ENCODE data around the gene ZP3.

DNA sequence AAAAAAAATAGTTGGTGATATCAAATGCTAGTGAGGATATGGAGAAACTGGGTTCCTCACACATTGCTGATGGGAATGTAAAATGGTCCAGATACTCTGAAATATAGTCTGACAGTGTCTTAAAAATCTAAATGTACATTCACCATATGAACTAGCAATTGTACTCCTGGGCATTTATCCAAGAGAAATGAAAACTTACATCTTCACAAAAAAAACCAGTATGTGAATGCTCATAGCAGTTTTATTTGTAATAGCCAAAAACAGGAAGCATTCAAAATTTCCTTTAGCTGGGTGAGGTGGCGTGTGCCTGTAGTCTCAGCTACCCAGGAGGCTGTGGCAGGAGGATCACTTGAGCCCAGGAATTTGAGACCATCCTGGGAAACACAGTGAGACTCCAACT lies 13.1 kb upstream of the ZP3 start:
- no peak for TF ChIP-seq POLR2AphosphoS5 (IDR thresholded peaks at IDR 0.05)
- TF ChIP-seq POLR2A (IDR thresholded peaks at IDR 0.05), result no peak
- TF ChIP-seq, protein P1, sequence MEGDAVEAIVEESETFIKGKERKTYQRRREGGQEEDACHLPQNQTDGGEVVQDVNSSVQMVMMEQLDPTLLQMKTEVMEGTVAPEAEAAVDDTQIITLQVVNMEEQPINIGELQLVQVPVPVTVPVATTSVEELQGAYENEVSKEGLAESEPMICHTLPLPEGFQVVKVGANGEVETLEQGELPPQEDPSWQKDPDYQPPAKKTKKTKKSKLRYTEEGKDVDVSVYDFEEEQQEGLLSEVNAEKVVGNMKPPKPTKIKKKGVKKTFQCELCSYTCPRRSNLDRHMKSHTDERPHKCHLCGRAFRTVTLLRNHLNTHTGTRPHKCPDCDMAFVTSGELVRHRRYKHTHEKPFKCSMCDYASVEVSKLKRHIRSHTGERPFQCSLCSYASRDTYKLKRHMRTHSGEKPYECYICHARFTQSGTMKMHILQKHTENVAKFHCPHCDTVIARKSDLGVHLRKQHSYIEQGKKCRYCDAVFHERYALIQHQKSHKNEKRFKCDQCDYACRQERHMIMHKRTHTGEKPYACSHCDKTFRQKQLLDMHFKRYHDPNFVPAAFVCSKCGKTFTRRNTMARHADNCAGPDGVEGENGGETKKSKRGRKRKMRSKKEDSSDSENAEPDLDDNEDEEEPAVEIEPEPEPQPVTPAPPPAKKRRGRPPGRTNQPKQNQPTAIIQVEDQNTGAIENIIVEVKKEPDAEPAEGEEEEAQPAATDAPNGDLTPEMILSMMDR (IDR thresholded peaks at IDR 0.05), result no peak
